GM12892 (cell line): ENCODE data around the gene SFT2D2.

Experiments used
- POLR2A ChIP-seq: IDR thresholded peaks from 2 replicates; pipeline ENCODE4 v1.6.1; 2011; ENCODE audit warnings: low read depth, low read length, control low read depth
- TAF1 ChIP-seq: IDR thresholded peaks from 2 replicates; pipeline ENCODE4 v1.6.1; 2011; ENCODE audit warnings: low read depth, mild to moderate bottlenecking, control low read depth, low read length, borderline replicate concordance

- TF ChIP-seq TAF1, result no peak
- no peak for TF ChIP-seq POLR2A
Observed at GRCh38 chr1:168210312-168210711, 15.5 kb upstream of the SFT2D2 start.
